Endothelial cell of umbilical vein (primary cell): ENCODE measurements around the gene GID4. TPM values are rescaled to one million over a fixed set of nuclear protein-coding genes. Genes with fewer than 3 reads are reported as not detected.
A peak's percentile ranks its signal among the peaks of the same experiment; 100 is the strongest.

Experiments used
- BruUV-seq: library from RNA; stranded (reverse); fragments of 400-500 nt; replicated peaks from 2 replicates; lab custom pipeline; 2021; lab: Mats Ljungman, UMichigan
- CTCF ChIA-PET: fragments of 300-600, 350-600 bp; sonication (Branson Sonifier 250); formaldehyde crosslinking; loops from one replicate; lab custom pipeline; 2021; ENCODE audit warnings: antibody characterized with exemption, inconsistent platforms; lab: Charles Lee
- POLR2A ChIA-PET: fragments of 300-600, 350-600 bp; sonication (Branson Sonifier 250); formaldehyde crosslinking; loops from one replicate; lab custom pipeline; 2021; ENCODE audit warnings: antibody characterized with exemption, inconsistent platforms; lab: Charles Lee
- DNase-seq: peaks from one replicate; pipeline ENCODE4 v3.0.0-alpha.2; 2011; ENCODE audit warnings: low read depth, low spot score
- FAIRE-seq: peaks from 2 replicates; lab custom pipeline; 2011; peaks lifted over from hg19 to GRCh38; lab: Jason Lieb, UNC
- H2AFZ ChIP-seq: 2 replicates; pipeline ENCODE4 v1.6.0; 2012; ENCODE audit warnings: low read depth, low read length, control low read depth, inconsistent platforms
- H3K27ac ChIP-seq: 2 replicates; pipeline ENCODE4 v1.5.1; 2011; ENCODE audit warnings: low read depth, mild to moderate bottlenecking, control low read depth, low read length, moderate library complexity; ENCODE audit not compliant: insufficient read depth
- H3K27me3 ChIP-seq, 2 experiments: 2 replicates each; pipeline versions ENCODE4 v1.6.0 to v1.6.1; 2011; ENCODE audit warnings: low read length in 2 of 2, mixed read lengths in 1 of 2; ENCODE audit not compliant: control insufficient read depth in 2 of 2, insufficient read depth in 2 of 2
- H3K36me3 ChIP-seq, 2 experiments: 2 replicates in 1 of 2; 3 replicates in 1 of 2; pipeline ENCODE4 v1.5.1; 2011; ENCODE audit warnings: low read length in 2 of 2, mild to moderate bottlenecking in 1 of 2, moderate library complexity in 1 of 2; ENCODE audit not compliant: control insufficient read depth in 2 of 2, insufficient read depth in 2 of 2; ENCODE audit errors: extremely low read depth in 1 of 2
- H3K4me1 ChIP-seq: 3 replicates; pipeline ENCODE4 v1.5.1; 2011; ENCODE audit warnings: mild to moderate bottlenecking, low read length; ENCODE audit not compliant: control insufficient read depth, insufficient read depth; ENCODE audit errors: extremely low read depth
- H3K4me2 ChIP-seq: 2 replicates; pipeline ENCODE4 v1.6.1; 2011; ENCODE audit warnings: low read length, control low read depth, mixed read lengths; ENCODE audit not compliant: insufficient read depth
- H3K4me3 ChIP-seq, 3 experiments: fragments of 200-600 bp in 1 of 3; sonication (generic), shearing (Covaris generic) in 1 of 3; replicated peaks in 1 of 3; 2 replicates each; pipeline ENCODE4 v1.5.1; 2011 to 2016; ENCODE audit warnings: control low read depth in 3 of 3, low read length in 3 of 3, mild to moderate bottlenecking in 2 of 3, inconsistent platforms in 1 of 3, low read depth in 1 of 3, moderate library complexity in 1 of 3; ENCODE audit not compliant: insufficient read depth in 1 of 3
- H3K79me2 ChIP-seq: 2 replicates; pipeline ENCODE4 v1.6.0; 2012; ENCODE audit warnings: low read length, inconsistent platforms; ENCODE audit not compliant: control insufficient read depth, insufficient read depth
- H3K9ac ChIP-seq: replicated peaks from 2 replicates; pipeline ENCODE3; 2011; ENCODE audit warnings: low read length, control low read depth; ENCODE audit not compliant: insufficient read depth; ENCODE audit errors: extremely low read depth
- H3K9me1 ChIP-seq: replicated peaks from 3 replicates; pipeline ENCODE4 v1.6.0; 2011; ENCODE audit warnings: mild to moderate bottlenecking, low read length; ENCODE audit not compliant: control insufficient read depth, insufficient read depth; ENCODE audit errors: extremely low read depth
- H3K9me3 ChIP-seq: replicated peaks from 2 replicates; pipeline ENCODE4 v1.5.1; 2012; ENCODE audit warnings: low read length, inconsistent platforms; ENCODE audit not compliant: control insufficient read depth, insufficient read depth
- H4K20me1 ChIP-seq: replicated peaks from 2 replicates; pipeline ENCODE3; 2011; ENCODE audit warnings: mild to moderate bottlenecking, low read length; ENCODE audit not compliant: control insufficient read depth, insufficient read depth; ENCODE audit errors: extremely low read depth
- EZH2 ChIP-seq: IDR thresholded peaks from 2 replicates; pipeline ENCODE4 v1.6.1; 2012; ENCODE audit warnings: borderline replicate concordance, low read depth, mild to moderate bottlenecking, moderate library complexity, low read length, inconsistent platforms; ENCODE audit not compliant: severe bottlenecking
- FOS ChIP-seq: IDR thresholded peaks from 2 replicates; pipeline ENCODE4 v1.6.1; 2011; ENCODE audit warnings: mild to moderate bottlenecking, low read length, moderate library complexity, borderline replicate concordance; ENCODE audit not compliant: insufficient read depth
- GATA2 ChIP-seq: IDR thresholded peaks from 2 replicates; pipeline ENCODE4 v1.7.0; 2011; ENCODE audit warnings: low read depth, mild to moderate bottlenecking, moderate library complexity, mixed read lengths, low read length; ENCODE audit not compliant: insufficient read length, insufficient read depth
- JUN ChIP-seq: IDR thresholded peaks from 2 replicates; pipeline ENCODE4 v1.6.1; 2011; ENCODE audit warnings: borderline replicate concordance, low read depth; ENCODE audit not compliant: insufficient read length, insufficient read depth
- MYC ChIP-seq: IDR thresholded peaks from one replicate; pipeline ENCODE4 v1.6.1; 2011; ENCODE audit warnings: mild to moderate bottlenecking, low read depth, low read length
- POLR2A ChIP-seq: IDR thresholded peaks from 2 replicates; pipeline ENCODE4 v1.6.1; 2012; ENCODE audit warnings: low read depth, mild to moderate bottlenecking, control low read depth, low read length
- POLR2AphosphoS5 ChIP-seq: IDR thresholded peaks from 2 replicates; pipeline ENCODE4 v1.6.1; 2012; ENCODE audit warnings: low read depth, mild to moderate bottlenecking, control low read depth, low read length, moderate library complexity; ENCODE audit not compliant: insufficient read depth
- dilution Hi-C: fragments of 300-500 bp; cut with MboI; formaldehyde crosslinking; loops from one replicate; pipeline ENCODE4 v1.15.0; 2019; ENCODE audit warnings: low sequenced_read_pairs; ENCODE audit not compliant: extremely low pct_ligation_motif_present
- intact Hi-C: fragments of 100-400 bp; cut with micrococcal nuclease; formaldehyde crosslinking; loops from one replicate; pipeline ENCODE4 v1.10.0; 2022
- polyA plus RNA-seq, 4 experiments: library from polyadenylated mRNA; depleted of rRNA in 3 of 4; stranded (reverse) in 3 of 4; unstranded in 1 of 4; fragments of >200 nt; gene quantifications; 2 replicates each; pipeline versions ENCODE4 v1.2.1 to v1.2.3, GENCODE V29; 2011 to 2012; ENCODE audit warnings: missing spikeins in 1 of 4
- total RNA-seq: library from RNA; stranded (reverse); gene quantifications from 2 replicates; pipeline ENCODE4 v1.2.3, GENCODE V29; 2021
- TF ChIP-seq, protein P1 (sequence below), 2 donors: IDR thresholded peaks; 1 replicate in 1 of 2; 2 replicates in 1 of 2; pipeline ENCODE4 v1.5.1; 2011; ENCODE audit warnings: low read length in 2 of 2, mild to moderate bottlenecking in 2 of 2, moderate library complexity in 2 of 2, control low read depth in 1 of 2, inconsistent platforms in 1 of 2, low read depth in 1 of 2; ENCODE audit not compliant: insufficient read depth in 1 of 2; ENCODE audit errors: extremely low read depth in 1 of 2
- TF ChIP-seq, protein P2 (sequence below): IDR thresholded peaks from 2 replicates; pipeline ENCODE4 v1.6.1; 2011; ENCODE audit not compliant: insufficient read depth, insufficient read length

GID4 gene
- total and polyA plus RNA-seq, 2 donors (not counting 3 experiments of a cell fraction or from before 2014, with no cell fraction given), result 6.4 to 11.3 TPM

DNA sequence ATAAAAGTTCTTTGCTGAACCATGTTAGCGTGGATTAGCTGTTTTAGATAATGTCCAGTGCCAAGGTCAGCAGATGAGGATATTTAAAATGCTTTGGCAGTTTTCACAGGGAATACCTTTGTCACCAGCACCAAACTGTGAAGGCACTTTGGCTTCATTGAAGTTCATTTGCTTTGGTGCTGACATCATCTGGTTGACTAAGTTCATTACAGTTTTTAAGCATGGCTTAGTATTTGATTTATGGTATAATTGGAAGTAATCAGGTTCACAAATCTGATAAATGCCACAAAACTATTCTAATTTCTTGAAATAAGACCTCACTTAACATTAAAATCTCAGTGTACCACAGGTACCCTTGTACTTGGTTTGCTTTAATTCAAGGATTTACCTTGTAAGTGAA, 4.3 kb downstream of the GID4 start:
- FAIRE-seq, result peak; percentile 87
- no peaks in the 10 kb centered on the region for H3K9me3 ChIP-seq
- intact Hi-C loops, result no loop called here
- H3K27me3 ChIP-seq, result no peaks in the 10 kb centered on the region
- H3K4me1 ChIP-seq, result peaks cover 10% of the 10 kb centered on the region
- dilution Hi-C loops, result loop anchor here (25.0 kb wide), 1 partner anchor 156 kb away; no protein-coding TSS in a partner anchor
- no peaks in the 10 kb centered on the region for H3K9me1 ChIP-seq
- H3K4me2 ChIP-seq, result no peak overlapping the region
- no TSS peak for BruUV-seq
- H3K4me3 ChIP-seq, result no peak overlapping the region
- DNase-seq, result peak; percentile 43
- no peak overlapping the region for H3K27ac ChIP-seq
- H4K20me1 ChIP-seq, result no peaks in the 10 kb centered on the region
- TF ChIP-seq POLR2AphosphoS5, result no peak
- no peak for TF ChIP-seq MYC
- no peak for TF ChIP-seq FOS
- TF ChIP-seq, protein P1, sequence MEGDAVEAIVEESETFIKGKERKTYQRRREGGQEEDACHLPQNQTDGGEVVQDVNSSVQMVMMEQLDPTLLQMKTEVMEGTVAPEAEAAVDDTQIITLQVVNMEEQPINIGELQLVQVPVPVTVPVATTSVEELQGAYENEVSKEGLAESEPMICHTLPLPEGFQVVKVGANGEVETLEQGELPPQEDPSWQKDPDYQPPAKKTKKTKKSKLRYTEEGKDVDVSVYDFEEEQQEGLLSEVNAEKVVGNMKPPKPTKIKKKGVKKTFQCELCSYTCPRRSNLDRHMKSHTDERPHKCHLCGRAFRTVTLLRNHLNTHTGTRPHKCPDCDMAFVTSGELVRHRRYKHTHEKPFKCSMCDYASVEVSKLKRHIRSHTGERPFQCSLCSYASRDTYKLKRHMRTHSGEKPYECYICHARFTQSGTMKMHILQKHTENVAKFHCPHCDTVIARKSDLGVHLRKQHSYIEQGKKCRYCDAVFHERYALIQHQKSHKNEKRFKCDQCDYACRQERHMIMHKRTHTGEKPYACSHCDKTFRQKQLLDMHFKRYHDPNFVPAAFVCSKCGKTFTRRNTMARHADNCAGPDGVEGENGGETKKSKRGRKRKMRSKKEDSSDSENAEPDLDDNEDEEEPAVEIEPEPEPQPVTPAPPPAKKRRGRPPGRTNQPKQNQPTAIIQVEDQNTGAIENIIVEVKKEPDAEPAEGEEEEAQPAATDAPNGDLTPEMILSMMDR (IDR thresholded peaks at IDR 0.05; ENCODE audit: extremely low read depth in 1 of 2, insufficient read depth in 1 of 2, low read depth in 1 of 2, low read length in 2 of 2), result no peak
- TF ChIP-seq JUN, result no peak
- TF ChIP-seq, protein P2, sequence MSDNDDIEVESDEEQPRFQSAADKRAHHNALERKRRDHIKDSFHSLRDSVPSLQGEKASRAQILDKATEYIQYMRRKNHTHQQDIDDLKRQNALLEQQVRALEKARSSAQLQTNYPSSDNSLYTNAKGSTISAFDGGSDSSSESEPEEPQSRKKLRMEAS, result no peak
- TF ChIP-seq GATA2, result no peak
- no peak for TF ChIP-seq POLR2A
- TF ChIP-seq EZH2, result no peak
- peaks cover 0 to 2% of the 10 kb centered on the region in 2 experiments for H3K36me3 ChIP-seq
- H3K79me2 ChIP-seq, result peaks cover 2% of the 10 kb centered on the region
- no peak overlapping the region for H2AFZ ChIP-seq
- CTCF ChIA-PET, result no interaction called here
- no peak overlapping the region for H3K9ac ChIP-seq
- POLR2A ChIA-PET, result no interaction called here
